ENCODE measurements around the gene PRRG2. TPM values are rescaled to one million over a fixed set of nuclear protein-coding genes. Genes with fewer than 3 reads are reported as not detected.
A peak's percentile ranks its signal among the peaks of the same experiment; 100 is the strongest.

PRRG2 gene
- total RNA-seq = 3.4 TPM

DNA sequence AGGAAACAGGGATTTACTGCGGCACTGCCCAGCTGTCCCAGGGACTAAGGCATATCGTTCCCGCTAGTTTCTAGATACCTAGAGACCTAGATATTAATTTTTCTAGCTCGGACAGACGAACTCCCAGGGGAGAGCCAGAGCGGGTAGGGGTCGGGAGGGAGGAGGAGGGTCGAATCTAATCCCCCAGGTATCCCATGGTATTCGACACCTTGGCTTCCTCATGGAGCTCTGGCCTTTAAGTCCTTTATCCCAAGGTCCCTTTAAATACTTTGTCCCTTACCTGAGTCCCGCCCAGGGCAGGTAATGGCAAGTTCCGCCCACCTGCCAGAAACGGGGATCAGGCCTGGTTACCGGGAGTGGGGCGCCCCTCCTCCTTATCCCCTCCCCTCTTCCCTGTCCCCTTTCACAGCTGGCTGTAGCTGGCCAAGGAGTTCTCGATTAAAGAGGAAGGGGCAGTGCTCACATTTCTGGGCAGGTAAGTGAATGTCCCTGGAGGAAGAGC is at the start of gene PRRG2:
PRRG2 (plus strand) TSS at position 310 of the 502 bp plus-strand sequence. CDS start 1,904 bp downstream, outside the sequence.
- DNase-seq = no peak

DNA sequence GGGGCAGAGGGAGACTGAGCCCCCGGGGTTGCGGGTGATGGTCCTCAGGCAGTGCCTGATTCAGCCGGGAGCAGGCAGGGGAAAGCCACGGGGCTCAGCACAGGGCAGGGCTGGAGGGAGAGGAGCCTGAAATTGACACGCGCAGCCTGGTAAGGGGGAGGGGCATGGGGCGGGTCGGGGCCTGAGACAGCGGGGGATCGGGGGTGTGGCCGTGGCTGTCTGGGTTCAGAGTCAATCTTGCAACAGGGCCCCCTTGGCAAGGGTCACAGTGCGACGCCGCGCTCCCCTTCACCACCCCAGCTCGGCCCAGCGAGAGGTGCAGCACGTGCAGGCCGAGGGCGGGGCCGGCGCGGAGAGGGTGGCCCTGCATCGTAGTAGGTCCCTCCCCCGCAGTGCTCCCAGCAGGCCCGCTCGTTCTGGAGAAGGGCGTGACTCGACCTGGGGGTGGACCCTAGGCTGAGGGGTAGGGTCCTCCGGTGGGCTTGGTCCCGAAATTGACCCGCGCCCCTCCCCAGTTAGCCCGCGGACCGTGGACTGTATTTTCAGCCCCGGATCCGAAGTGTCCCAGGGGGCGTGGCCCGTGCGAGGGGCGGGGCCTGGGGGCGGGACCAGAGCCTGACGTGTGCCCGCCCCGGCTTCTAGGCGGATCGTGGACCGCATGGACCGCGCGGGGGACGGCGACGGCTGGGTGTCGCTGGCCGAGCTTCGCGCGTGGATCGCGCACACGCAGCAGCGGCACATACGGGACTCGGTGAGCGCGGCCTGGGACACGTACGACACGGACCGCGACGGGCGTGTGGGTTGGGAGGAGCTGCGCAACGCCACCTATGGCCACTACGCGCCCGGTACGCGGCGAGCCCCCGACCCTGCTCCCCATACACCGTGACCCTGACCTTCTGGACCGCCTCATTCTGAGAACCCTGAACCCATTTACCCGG is 47.3 kb upstream of the PRRG2 start:
- peak; percentile 84 for DNase-seq

DNA sequence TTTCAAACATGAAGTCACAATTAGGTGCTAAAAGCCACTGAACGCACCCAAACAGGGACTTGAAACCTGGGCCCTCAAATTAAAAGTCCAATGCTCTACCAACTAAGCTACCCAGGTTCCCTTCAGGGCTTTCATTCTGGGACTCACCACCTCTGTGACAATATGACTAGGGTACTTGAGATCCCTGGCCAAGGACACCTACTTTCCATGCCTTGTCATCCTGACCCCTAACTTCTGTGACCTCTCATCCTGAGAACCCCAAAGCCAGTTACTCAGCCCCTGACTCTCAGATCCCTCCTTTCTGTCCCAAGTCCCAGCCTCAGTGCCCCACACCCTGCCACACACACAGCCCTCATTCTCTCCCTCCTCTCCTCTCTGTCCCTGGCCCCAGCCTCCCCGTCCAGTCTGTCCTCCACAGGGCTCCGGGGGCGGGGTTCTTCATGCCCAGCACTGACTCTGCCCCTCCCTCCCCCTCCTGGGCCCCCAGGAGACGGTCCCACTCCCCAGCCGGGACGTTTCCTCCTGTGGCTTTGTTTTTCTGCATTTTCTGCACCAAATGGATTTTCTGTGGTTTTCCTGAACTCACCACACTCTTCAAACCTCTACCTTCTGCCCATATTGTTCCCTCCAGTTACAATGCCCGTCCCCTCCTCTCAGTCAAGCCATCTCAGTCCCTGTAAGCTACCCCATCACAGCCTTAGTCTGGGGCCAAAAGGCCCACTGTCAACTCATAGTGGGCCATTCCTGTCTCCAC is 46.3 kb upstream of the PRRG2 start:
- DNase-seq = no peak

DNA sequence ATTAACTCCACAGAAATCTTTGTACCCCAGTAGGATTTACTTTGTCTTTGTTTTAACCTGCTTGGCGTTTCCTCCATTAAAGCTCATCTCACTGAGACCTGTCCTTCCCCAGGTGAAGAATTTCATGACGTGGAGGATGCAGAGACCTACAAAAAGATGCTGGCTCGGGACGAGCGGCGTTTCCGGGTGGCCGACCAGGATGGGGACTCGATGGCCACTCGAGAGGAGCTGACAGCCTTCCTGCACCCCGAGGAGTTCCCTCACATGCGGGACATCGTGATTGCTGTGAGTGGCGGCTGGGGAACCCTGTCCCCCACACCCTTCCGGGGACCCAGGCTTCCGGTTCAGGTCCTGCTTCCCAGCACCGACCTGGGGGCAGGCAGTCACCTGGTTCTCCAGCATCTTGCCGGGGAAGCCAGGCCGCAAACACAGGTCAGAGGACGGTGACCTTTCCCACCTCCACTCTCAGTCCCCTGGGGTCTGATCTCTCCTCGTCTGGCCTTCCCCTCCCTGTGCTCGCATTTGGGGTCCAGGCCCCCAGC is 44.1 kb upstream of the PRRG2 start:
- no peak for DNase-seq

DNA sequence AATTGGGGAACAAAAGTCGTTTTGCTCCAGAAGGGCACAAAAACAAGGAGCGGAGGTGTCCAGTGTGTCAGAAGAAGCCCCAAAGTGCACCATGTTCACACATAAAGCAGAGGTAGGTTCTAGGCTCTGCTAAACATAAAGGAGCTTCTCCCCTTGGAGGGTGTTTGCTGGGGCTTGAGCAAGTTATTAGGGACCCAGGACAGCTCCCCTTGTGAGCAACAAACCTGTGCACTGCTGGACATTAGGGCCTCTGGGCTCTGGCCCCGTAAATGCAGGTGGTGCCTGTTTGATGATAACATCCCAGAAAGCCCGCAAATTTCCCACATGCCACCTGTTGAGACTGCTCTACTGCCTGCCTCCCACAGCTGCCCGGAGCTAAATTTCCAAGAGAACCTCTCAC is 42.5 kb upstream of the PRRG2 start:
- no peak for DNase-seq

DNA sequence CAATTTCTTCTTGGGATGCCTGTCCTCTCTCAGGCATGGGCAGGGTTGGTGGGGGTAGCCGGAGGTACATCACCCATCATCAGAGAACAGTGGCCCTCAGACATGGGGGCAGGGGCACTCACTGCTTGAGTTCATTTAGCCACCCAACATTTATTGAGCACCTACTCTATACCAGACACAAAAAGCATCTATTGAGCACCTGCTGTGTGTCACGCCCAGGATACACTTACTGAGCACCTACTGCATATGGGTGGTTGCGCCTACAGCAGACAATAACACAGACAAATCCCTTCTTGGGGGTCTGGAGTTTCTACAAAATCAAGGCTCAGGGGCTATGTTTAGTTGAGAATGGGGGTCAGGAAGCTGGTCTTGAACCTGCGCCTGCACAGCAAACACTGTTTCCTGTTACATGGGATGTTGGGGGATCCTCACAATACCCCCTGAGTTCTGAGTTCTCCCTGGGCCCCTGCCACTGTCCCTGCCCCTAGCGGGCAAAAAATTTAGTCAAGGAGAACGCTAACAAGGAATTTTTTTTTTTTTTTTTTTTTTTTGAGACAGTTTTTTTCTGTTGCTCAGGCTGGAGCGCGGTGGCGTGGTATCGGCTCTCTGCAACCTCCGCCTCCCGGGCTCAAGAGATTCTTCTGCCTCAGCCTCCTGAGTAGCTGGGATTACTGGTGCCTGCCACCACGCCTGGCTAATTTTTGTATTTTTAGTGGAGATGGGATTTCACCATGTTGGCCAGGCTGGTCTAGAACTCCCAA is 41.7 kb upstream of the PRRG2 start:
- DNase-seq = no peak

DNA sequence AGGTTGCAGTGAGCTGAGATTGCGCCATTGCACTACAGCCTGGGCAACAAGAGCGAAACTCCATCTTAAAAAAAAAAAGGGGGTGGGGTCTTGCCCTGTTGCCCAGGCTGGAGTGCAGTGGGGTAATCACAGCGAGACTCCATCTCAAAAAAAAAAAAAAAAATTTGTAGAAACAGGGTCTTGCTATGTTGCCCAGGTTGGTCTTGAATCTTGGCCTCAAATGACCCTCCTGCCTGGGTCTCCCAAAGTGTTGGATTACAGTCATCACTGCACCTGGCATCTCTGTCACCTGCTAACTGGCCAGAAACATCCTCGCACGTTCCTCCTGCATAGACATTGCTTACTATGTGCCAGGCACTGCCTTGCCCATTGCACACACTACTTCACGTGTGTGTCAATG is 39.2 kb upstream of the PRRG2 start:
- no peak for DNase-seq

DNA sequence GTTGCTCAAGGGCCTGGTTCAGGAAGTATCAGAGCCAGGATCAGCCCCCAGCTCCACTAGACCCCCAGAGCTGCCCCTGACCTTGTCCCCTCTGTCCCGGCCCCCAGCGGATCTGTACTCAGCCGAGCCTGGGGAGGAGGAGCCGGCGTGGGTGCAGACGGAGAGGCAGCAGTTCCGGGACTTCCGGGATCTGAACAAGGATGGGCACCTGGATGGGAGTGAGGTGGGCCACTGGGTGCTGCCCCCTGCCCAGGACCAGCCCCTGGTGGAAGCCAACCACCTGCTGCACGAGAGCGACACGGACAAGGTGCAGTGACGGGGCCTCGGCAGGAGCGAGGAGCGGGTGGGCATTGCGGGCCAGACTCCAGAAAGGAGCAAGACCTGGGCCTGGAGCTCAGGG is 38.7 kb upstream of the PRRG2 start:
- DNase-seq = no peak

DNA sequence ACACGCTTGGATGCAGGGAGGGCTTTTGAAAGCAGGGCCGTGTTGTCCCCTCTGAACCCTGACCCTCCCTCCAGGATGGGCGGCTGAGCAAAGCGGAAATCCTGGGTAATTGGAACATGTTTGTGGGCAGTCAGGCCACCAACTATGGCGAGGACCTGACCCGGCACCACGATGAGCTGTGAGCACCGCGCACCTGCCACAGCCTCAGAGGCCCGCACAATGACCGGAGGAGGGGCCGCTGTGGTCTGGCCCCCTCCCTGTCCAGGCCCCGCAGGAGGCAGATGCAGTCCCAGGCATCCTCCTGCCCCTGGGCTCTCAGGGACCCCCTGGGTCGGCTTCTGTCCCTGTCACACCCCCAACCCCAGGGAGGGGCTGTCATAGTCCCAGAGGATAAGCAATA is 38.1 kb upstream of the PRRG2 start:
- DNase-seq = no peak

DNA sequence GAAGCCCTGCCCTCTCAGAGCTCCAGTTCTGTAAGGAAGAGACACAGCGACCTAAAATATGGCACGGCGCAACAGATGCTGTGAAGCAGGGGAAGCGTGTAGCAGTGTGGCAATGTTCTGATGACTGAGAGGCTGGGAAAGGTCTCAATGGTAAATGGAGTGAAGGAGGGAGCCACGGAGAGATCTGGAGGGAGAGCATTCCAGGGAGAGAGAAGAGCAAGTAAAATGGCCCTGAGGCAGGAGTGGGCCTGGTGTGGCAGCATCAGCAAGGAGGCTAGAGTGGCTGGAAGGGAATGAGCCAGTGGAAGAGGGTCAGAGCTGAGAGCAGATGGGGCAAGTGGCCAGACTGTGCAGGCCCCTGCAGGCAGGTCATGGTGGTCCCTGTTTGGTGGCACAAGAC is 37.0 kb upstream of the PRRG2 start:
- DNase-seq = no peak

DNA sequence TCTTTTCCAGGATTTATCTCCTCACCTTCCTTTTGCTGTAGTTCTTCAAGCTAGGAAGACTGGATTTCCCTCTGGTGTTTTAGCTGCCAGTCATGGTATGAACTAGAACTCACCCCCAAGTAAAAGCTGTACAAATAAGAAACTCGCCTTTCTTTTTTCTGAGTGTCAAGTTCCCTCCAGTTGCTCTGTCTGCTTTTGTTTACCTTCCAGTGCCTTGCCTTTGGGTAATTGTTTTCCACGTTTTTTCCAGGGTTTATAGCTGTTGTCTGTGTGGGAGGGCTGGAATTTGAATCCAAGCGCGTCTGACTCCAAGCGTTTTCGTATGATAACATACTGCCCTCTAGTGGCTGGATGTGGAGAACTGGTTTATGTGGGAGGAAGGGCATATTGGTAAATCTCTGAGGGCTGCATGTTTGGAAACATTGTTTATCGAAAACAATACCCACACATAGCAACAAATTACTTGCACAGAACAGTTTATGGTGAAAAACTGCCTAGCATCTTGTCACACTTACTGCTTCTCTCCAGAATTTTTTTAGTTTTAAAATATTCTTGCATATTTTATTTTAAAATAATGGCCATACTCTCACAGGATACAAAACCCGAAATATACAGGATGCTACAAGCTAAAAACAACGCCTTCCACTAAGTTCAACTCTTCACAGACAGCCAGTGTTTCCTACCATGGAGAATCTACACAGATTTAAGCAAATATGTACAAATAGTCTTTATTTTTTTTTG is 34.1 kb upstream of the PRRG2 start:
- peak; percentile 96 for DNase-seq

DNA sequence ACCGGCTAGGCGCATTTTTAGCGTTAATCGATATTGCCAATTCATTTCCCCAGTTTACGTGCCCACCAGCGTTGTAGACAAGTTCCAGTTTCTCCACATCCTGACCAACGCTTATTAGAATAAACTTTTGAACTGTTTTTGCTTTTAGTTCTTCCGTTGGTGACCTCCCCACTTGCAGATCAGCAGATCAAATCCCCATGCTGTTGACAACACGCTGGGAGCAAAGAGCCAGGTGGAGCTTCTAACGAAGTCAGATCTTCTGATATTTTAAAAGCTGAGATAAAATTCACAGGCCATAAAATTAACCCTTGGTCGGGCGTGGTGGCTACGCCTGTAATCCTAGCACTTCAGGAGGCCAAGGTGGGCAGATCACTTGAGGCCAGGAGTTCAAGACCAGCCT is 32.1 kb upstream of the PRRG2 start:
- no peak for DNase-seq

DNA sequence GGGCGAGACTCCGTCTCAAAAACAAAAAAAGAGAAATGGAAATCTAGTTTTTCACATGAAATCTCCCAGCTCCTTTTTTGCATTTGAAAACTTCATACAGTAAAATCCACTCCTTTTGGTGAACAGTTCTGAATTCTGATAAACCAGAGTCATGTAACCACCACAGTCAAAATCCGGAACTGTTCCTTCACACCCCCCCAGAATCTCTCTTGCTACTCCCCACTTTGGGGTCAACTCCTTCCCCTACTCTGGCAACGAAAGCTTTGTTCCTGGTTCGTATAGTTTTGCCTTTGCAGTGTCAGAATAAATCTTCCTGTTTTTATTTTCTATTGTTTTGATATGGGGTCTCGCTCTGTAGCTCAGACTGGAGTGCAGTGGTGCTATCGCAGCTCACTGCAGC is 29.6 kb upstream of the PRRG2 start:
- DNase-seq = no peak

DNA sequence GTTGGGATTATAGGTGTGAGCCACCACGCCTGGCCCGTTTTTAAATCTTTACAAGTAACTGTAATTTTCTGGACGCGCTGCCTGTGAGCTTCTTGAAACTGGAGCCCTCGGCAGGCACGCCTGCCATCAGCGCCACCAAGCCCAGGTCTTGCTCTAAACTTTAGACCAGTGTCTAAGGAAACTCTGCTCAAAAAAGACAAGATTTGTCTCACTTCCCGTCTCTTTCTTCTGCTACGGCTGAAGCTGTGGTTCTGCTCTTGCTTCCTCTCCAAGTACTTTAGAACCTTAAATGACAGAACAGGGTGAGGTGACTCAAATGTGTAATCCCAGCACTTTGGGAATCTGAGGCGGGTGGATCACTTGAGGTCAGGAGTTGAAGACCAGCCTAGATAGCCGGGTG is 28.4 kb upstream of the PRRG2 start:
- DNase-seq = no peak

DNA sequence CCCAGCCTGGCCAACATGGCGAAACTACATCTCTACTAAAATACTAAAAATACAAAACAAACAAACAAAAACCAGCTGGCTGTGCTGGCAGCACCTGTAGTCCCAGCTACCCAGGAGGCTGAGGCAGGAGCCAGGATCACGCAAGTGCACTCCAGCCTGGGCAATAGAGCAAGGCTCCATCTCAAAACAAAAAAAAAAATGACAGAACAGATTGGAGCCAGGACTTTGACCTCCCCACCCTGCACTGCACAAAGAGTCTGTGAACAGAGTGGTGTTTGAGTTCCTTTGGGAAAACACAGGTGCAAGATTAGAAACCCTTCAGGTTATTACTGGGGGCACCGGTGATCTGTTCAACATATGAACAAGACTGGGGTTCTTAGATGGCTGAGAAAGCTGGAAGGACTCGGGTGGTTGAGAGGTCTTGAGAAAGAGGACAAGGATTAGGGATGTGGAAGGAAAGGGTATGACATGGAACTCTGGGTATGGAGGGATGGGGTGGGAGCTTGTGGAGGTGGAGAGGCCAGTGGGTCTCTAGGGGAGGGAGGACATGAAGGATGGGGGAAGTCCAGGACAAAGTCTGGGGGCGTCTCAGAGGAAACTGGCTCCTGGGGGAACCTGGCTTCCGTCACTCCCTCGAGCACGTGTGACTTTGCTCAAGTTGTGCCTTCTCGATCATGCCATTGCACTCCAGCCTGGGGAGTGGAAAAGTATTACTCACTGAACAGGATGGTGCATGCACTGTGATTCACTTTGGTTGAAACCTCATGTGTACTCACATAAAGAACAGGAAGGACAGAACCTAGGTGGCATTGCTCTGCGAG is 27.5 kb upstream of the PRRG2 start:
- no peak for DNase-seq

DNA sequence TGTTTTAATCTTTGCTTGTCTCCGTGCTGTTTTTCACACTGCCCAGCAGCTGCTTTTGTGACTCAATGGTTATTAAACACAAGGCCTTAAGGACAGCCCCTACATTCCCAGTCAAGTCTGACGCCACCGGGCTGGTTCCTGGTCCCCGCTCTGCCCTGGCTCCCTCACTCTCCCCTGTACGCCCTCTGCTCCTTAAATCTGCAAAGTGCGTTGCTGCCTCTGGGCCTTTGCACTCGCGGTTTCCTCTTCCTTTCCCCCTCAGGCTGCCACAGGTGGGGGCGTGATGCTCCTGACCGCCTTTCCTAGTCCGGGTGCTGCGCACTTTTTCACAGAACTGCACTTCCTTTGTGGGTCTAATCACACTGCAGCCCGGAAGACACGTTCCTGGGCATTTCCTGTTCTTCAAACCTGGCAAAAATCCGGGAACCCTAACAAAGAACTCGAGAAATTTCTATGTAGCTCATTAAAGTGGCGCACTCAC is 26.4 kb upstream of the PRRG2 start:
- no peak for DNase-seq

DNA sequence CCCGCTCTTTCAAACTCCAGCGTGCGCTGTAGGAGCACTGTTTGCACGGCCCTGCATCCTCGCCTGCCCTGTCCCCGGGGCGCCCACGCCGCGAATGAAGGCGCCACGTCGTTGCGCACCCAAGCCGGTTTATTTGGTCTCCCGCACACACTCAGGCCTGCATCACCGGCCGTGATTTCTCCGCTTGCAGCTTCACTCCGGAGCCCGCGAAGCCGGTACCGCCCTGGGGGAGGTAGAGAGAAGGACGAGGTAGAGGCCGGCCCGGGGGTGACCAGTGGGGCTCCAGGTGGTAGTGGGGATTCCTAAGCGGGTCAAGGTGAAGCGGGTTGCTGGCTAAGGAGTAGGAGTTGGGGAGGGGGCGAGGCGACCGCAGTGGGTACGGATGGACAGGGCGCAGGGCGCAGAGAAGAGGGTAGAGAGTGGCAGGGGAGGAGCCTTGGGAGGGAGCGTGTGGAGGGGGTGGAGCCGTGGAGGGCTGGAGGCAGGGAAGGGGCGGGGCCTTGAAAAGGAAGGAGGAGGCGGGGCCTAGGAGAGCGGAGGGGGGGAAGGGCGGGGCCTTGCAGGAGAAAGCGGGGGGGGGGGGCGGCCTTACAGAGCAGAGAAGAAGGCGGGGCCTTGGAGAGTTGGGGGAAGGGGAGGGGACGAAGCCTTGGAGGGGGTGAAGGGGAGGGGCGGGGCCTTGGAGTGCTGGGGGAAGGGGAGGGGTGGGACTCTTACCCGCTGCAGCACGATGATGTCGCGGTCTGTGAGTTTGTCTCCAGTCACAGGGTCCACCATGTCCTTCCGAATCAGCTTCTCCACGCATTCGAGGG is 25.3 kb upstream of the PRRG2 start:
- peak; percentile 80 for DNase-seq

DNA sequence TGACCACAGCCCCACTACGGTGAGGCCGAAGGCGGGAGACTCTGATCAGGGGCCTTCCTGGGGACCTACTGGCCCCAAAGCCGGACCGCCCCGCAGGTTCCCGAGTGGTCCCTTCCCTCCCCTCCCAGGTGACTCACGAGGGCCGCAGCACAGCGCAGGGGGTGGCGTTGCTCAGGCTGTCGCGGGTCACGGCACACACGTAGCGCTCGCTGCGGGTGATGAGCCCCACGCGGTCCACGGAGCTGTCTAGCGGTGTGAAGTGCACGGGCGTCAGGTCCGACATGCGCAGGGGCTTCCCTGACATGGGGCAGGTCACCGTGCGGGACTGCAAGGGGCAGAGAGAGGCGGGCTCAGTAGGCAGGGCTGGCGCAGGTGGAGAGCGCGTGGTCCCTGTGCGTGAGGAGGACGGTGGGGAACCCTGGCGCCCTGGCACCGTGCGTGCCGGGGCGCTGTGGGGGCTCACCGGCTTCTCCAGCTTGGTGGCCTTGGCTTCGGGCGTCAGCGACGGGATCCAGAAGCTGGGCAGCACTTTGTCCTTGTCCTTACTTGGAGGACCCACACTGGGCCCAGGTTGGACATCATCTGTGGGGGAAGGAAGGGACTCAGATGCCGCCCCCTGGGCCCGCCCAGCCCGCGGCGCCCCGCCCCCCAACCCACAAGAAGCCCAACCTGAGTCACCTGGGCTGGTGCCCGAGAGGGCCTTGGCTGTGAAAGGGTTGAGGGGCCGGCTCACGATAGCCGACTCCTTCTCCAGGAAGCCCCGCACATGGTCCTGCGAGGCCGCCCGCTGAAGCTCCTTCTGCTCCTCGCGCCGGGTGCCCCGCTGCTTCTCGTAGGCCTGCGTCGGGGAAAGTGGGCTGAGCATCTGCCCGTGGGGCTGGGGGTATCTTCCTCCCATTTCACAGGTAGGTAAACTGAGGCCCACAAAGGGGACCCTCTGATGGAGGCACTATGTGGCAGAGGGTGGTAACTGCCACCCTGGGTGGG is 24.4 kb upstream of the PRRG2 start:
- no peak for DNase-seq

All from tongue (tissue), 2 donors.